Stimulated activated CD4-positive, alpha-beta T cell treated with anti-CD3 and anti-CD28 coated beads, Interleukin-15, amount 100 ng/mL, for 48 hours (primary cell): ENCODE measurements around the gene HSD17B12.
"Not testable (repeated sequence)": the region's sequence is repeated elsewhere in the genome, so short reads cannot be mapped to it uniquely, and the experiment has no call there.

Experiments used
- DNase-seq, 2 donors: peaks; one replicate each; pipeline ENCODE4 v3.0.0-alpha.2; 2020; ENCODE audit warnings: low read depth in 2 of 2

HSD17B12 gene

GRCh38 chr11:43680521-43681400, at the start of gene HSD17B12:
Gene HSD17B12 (plus strand): TSS chr11:43680738. CDS start chr11:43680828, 90 bp downstream.
- peak; percentile 99 for DNase-seq

DNA sequence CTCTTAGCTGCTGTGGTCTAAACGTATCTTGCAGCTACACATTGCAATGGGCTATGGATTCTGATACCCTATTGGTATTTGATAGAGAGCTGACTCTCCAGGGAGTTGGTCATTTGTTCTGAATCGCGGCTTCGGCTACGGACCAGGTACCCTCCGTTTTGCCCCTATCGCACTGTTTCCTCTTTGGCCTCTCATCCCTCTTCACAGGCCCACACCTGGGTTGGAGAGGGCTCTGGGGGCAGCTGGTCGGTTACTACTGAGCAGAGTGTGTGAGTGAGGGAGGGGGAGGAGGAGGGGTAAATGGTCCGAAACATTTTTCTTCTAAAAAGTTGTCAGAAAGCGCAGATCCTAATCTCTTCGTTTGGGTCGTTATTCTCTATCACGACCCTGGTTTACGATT, 48.8 kb upstream of the HSD17B12 start:
- DNase-seq = no peak

DNA sequence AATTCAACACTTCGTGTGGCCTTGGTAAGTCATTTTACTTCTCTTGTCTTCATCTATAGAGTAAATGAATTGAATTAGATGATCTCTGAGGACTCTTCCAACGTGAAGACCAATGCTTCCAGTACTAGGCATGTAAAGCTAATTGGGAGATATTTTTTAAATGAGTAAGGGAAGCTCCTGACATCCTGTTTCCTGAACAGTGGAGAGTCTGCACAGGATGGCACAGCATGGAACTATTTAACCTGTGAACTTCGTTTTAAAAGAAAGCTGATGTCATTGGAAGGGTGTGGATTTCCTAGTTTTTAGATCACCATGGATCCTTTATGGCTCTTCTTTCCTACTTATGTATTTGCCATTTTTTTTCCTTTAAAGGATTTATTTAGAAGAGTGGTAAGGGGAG, 48.4 kb upstream of the HSD17B12 start:
- no peak for DNase-seq

DNA sequence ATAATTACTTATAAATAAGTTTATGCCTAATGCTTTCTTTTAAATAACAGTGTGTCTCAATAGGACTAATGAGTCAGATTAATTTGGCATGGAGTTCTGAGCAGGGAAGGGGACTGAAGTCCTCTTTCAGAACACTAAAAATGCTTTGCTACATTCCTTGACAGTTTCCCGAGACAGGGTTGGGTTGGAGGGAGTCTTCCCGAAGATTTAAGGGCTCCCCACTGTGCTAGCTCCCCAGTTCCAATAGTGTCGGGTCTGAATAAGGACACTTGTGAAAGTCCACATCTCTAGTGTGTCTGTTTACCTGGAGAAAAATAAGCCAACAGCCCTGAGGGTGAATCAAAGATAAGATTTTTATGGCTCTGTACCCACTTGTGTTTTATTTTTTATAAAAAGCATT, 41.8 kb upstream of the HSD17B12 start:
- no peak for DNase-seq

DNA sequence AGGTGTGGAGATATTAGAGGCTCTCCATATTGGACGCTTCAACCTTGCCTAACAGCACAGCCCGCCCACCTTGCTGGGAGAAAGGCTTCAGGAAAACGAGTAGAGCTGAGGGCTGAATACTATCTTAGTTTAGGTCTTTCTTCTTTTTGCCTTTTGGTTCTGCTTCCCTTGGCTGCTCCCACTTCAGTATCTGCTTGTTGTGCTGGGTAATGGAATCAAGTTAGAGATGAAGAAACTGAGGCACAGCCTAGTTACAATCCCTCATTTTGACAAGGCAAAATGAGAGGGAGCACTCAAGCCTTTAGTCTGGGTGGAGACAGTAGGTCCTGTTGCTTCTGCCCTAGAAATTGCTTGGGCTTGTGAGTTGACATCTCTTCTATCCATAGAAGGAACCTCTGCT, 41.3 kb upstream of the HSD17B12 start:
- DNase-seq = no peak

GRCh38 chr11:43639920-43640319, 40.6 kb upstream of the HSD17B12 start:
- no peak for DNase-seq

DNA sequence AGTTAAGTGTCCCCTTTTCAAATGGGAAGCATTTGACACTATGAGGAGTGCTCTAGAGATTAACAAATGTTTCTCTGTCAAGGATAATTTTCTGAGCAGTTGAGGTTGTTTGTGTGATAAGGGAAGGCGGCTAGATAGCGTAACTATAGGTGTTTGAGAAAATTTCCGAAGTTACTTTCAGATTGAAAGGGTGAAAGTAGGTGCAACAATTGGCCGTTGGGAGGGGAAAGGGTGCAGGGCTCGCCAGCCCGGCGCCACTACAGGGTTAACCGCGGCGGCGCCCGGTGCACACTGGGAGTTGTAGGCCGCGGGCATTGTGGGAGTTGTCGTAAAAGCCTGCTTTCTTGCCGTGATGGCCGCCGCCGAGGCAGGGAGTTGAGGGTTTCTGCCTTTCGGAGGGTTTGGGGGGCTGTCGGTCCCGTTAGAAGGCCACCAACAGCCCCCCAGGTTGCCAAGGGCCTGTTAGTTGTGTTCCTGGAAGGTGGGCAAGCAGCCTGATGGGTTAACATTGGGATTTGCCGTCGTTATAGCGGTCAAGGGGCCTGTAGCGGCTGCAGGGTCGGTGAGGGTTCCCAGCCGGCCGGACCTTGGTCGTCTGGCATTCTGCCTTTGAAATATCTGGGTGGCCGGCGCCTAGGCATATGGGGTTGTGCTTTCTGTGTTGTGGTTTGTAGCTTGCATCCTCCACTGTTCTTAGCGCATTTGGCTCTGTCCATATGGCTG, 36.5 kb upstream of the HSD17B12 start:
- peak; percentile 79 to 83 for DNase-seq

- no peak for DNase-seq
Observed at GRCh38 chr11:43644621-43645299, 35.8 kb upstream of the HSD17B12 start.

DNA sequence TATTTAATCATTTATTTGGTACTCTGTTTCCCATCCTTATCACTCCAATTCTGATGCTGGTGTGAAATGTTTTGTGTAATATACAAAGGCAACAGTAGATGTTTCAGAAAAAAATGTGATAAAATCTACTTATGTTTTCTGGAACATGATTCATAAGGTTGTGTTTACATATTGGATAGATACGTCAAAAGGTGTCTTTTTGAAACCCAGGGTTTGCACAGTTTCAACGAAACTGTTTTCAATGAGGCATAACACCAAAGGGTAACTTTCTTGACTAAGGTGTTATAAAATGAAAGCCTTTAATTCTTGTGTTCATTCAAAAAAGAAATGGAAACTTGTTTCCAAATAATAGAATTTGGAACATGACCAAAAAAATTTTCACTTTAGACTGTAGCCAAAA, 33.8 kb upstream of the HSD17B12 start:
- DNase-seq = no peak

- no peak for DNase-seq
Observed at GRCh38 chr11:43648888-43649287, 31.6 kb upstream of the HSD17B12 start.

DNA sequence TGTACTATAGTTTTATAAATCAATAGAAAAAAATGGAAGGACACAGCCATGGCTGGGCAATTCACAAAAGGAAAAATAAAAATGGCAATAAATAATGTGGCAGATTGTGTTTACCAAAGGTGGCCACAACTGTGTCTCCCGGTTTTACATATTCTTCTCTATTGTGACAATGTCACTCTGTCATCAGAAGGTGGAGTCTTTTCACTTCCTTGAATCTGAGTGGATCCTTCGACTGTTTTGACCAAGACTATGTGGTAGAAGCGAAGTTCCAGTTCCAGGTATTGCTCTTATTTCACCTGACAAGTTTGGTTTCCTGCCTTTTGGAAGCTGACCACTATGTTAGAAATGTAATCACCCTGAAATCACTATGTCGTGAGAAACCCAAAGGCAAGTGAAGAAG, 31.0 kb upstream of the HSD17B12 start:
- DNase-seq = no peak

- no peak for DNase-seq
Observed at GRCh38 chr11:43649921-43650320, 30.6 kb upstream of the HSD17B12 start.

DNA sequence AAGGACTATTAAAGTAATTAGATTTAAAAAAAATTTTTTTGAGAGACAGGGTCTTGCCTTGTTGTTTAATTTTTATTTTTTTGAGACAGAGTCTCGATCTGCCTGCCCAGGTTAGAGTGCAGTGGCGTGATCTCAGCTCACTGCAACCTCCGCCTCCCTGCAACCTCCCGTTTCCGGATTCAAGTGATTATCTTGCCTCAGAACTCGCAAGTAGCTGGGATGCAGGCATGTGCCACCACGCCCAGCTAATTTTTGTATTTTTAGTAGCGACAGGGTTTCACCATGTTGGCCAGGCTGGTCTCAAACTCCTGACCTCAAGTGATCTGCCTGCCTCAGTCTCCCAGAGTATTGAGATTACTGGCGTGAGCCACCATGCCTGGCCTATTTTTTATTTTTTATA, 17.5 kb upstream of the HSD17B12 start:
- not testable (repeated sequence) for DNase-seq

- DNase-seq = no peak
Observed at GRCh38 chr11:43664295-43664694, 16.2 kb upstream of the HSD17B12 start.

DNA sequence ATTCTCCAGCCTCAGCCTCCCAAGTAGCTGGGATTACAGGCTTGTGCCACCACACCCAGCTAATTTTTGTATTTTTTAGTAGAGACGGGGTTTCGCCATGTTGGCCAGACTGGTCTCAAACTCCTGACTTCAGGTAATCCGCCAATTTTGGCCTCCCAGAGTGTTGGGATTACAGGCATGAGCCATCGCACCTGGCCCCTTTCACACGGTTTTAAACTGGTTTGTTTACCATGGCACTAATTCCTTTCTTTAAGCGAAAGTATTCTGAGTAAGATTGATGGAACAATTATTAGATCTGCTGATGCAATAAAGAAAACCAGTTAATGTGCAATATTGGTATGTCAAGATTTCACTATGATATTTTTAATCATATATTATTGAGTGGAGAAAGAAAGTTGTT, 9.3 kb upstream of the HSD17B12 start:
- not testable (repeated sequence) for DNase-seq

- no peak for DNase-seq
Observed at GRCh38 chr11:43674560-43674959, 6.0 kb upstream of the HSD17B12 start.

DNA sequence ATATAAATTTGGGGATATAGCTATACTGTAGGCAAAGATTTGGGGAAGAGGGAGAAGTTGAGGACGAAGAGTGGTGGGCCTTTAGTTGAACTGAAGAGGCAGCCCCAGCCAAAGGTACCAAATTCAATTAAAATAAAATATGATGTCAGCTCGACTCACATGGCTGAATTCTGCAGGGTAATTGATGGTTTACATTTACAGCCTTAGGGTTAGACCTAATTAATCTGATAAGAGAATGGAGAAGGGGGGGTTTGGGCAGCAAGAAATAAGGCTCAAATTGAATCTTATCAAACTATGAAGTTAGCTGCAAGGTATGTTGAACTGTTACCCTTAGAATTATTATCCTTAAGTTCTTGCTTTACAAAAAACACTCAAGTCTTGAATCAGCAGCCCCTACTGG, 3.6 kb upstream of the HSD17B12 start:
- no peak for DNase-seq

- DNase-seq = no peak
Observed at GRCh38 chr11:43681401-43681942, 934 bp downstream of the HSD17B12 start.

DNA sequence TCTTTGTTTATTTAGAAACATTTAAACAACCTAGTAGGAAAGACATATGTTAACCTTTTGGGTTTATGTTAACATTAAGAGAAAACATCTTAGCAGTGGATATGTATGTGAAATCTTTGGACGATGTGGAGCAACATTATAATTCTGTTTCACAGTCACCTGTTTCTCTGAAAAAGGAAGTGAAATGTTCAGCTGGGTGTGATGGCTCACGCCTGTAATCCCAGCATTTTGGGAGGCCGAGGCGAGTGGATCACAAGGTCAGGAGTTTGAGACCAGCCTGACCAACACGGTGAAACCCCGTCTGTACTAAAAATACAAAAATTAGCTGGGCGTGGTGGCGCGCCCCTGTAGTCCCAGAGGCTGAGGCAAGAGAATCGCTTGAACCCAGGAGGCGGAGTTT, 1.5 kb downstream of the HSD17B12 start:
- DNase-seq = not testable (repeated sequence)

GRCh38 chr11:43685440-43685839, 4.9 kb downstream of the HSD17B12 start:
- no peak for DNase-seq

GRCh38 chr11:43686207-43686606, 5.7 kb downstream of the HSD17B12 start:
- no peak for DNase-seq

DNA sequence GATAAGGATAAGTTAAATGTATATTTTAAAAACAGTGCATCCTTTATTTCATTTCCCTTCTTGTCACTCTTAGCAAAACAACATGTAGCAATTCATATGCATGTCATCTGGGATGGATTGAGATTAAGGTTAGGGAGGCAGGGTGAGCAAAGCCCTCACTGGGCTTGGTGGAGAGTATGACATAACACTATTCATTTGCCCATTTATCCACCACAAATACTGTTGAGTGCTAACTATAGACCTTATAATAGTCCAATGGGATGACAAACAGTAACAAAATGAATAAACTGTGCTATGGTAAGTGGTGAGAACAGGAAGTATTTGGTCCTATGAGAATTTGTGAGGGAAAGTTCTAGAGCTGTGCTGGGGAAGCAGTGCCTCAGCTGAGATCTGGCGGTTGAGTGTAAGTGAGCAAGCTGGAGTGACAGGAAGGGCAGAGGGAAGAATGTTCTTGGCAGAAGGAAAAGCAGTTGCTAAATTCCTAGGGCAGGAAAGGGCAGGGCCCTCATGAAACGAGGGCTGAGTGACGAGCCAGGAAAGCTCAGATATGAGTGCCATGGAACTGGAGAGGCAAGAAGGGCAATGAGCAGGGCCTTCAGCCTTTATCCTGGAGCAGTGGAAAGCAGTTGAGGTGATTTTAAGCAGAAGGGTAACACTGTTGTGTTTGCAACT, 6.7 kb downstream of the HSD17B12 start:
- no peak for DNase-seq
